Sigmoid colon (tissue), 4 donors: ENCODE data around the gene ARHGAP44.

ENCODE experiments used
- CTCF ChIP-seq, 4 experiments: fragments of 450-650 bp in 3 of 4; fragments of 200-600 bp in 1 of 4; IDR thresholded peaks; one replicate each; pipeline ENCODE4 v1.5.1; 2016 to 2019; ENCODE audit warnings: antibody characterized with exemption in 4 of 4, mild to moderate bottlenecking in 3 of 4, moderate library complexity in 2 of 4
- EP300 ChIP-seq, 4 donors: sonication (generic); formaldehyde crosslinking; IDR thresholded peaks; one replicate each; pipeline ENCODE4 v1.6.1; 2017; ENCODE audit warnings: antibody characterized with exemption in 4 of 4
- POLR2A ChIP-seq, 2 donors: fragments of 450-650 bp; IDR thresholded peaks; one replicate each; pipeline ENCODE4 v1.6.1; 2016; ENCODE audit warnings: antibody characterized with exemption in 2 of 2, mild to moderate bottlenecking in 2 of 2, moderate library complexity in 2 of 2
- POLR2AphosphoS5 ChIP-seq, 4 donors: sonication (generic); formaldehyde crosslinking; IDR thresholded peaks; one replicate each; pipeline ENCODE4 v1.6.1; 2017; ENCODE audit warnings: antibody characterized with exemption in 4 of 4

GRCh38 chr17:12922120-12922519 lies 132.8 kb downstream of the ARHGAP44 start:
- TF ChIP-seq CTCF (IDR thresholded peaks at IDR 0.05) (no peak), POLR2A (IDR thresholded peaks at IDR 0.05) (no peak), POLR2AphosphoS5 (IDR thresholded peaks at IDR 0.05) (no peak), EP300 (IDR thresholded peaks at IDR 0.05) (no peak)
